Caco-2 (cell line): Measurements from ENCODE around the gene R3HDML. TPM values are rescaled to one million over a fixed set of nuclear protein-coding genes. Genes with fewer than 3 reads are reported as not detected.

ENCODE experiments used
- BruUV-seq: library from RNA; stranded (reverse); fragments of 400-500 nt; replicated peaks from 2 replicates; lab custom pipeline; 2021; lab: Mats Ljungman, UMichigan
- CTCF ChIA-PET: fragments of 300-600 bp; sonication (Branson Sonifier 250); formaldehyde crosslinking; loops from one replicate; lab custom pipeline; 2022; ENCODE audit warnings: antibody characterized with exemption; lab: Charles Lee
- POLR2A ChIA-PET: fragments of 300-600 bp; sonication (Branson Sonifier 250); formaldehyde crosslinking; loops from one replicate; lab custom pipeline; 2022; ENCODE audit warnings: antibody characterized with exemption; lab: Charles Lee
- DNase-seq, 2 experiments: peaks; one replicate each; pipeline versions ENCODE4 v3.0.0 to v3.0.0-alpha.2; 2020 to 2022
- H3K27me3 ChIP-seq: replicated peaks from 2 replicates; pipeline ENCODE4 v1.6.0; 2011; ENCODE audit warnings: low read length; ENCODE audit not compliant: control insufficient read depth, insufficient read depth
- H3K36me3 ChIP-seq: 2 replicates; pipeline ENCODE4 v1.5.1; 2011; ENCODE audit warnings: low read length; ENCODE audit not compliant: control insufficient read depth, insufficient read depth
- H3K4me1 ChIP-seq: fragments of 250-450 bp; sonication (Bioruptor Pico); 2 replicates; pipeline ENCODE4 v1.5.1; 2020; ENCODE audit warnings: mild to moderate bottlenecking
- H3K4me3 ChIP-seq: 2 replicates; pipeline ENCODE4 v1.5.1; 2011; ENCODE audit warnings: low read depth, mild to moderate bottlenecking, control low read depth, low read length
- H3K9me3 ChIP-seq: fragments of 250-450 bp; sonication (Bioruptor Pico); 2 replicates; pipeline ENCODE4 v1.5.1; 2020; ENCODE audit warnings: mild to moderate bottlenecking, moderate library complexity
- H3K27ac Mint-ChIP-seq: one replicate; pipeline ENCODE4 v1.8.0; 2022; ENCODE audit warnings: mixed read lengths; ENCODE audit not compliant: unreplicated experiment
- H3K27me3 Mint-ChIP-seq: one replicate; pipeline ENCODE4 v1.8.0; 2022; ENCODE audit warnings: mixed read lengths; ENCODE audit not compliant: insufficient read depth, unreplicated experiment
- H3K36me3 Mint-ChIP-seq: one replicate; pipeline ENCODE4 v1.8.0; 2022; ENCODE audit warnings: mild to moderate bottlenecking, mixed read lengths; ENCODE audit not compliant: insufficient read depth, unreplicated experiment
- H3K4me1 Mint-ChIP-seq: one replicate; pipeline ENCODE4 v1.8.0; 2022; ENCODE audit warnings: low read depth, mixed read lengths; ENCODE audit not compliant: unreplicated experiment
- H3K4me3 Mint-ChIP-seq: one replicate; pipeline ENCODE4 v1.8.0; 2022; ENCODE audit warnings: mild to moderate bottlenecking, moderate library complexity, mixed read lengths; ENCODE audit not compliant: unreplicated experiment
- H3K9me3 Mint-ChIP-seq: one replicate; pipeline ENCODE4 v1.8.0; 2022; ENCODE audit warnings: mixed read lengths; ENCODE audit not compliant: unreplicated experiment
- intact Hi-C: fragments of 100-400 bp; cut with micrococcal nuclease; formaldehyde crosslinking; loops from one replicate; pipeline ENCODE4 v1.10.0; 2022; ENCODE audit not compliant: unreplicated experiment
- total RNA-seq: library from RNA; stranded (reverse); gene quantifications from 2 replicates; pipeline ENCODE4 v1.2.3, GENCODE V29; 2022
- TF ChIP-seq, protein P1 (sequence below), 2 experiments: fragments of 200-600 bp in 1 of 2; IDR thresholded peaks; 1 replicate in 1 of 2; 2 replicates in 1 of 2; pipeline versions ENCODE4 v1.5.1 to v1.8.0; 2011 to 2022; ENCODE audit warnings: antibody characterized with exemption in 1 of 2, control low read depth in 1 of 2, inconsistent platforms in 1 of 2, low read depth in 1 of 2, low read length in 1 of 2, mild to moderate bottlenecking in 1 of 2, moderate library complexity in 1 of 2; ENCODE audit not compliant: insufficient read depth in 1 of 2, severe bottlenecking in 1 of 2, unreplicated experiment in 1 of 2

The R3HDML gene
- total RNA-seq, 1 experiment from 2014 or later = not detected

DNA sequence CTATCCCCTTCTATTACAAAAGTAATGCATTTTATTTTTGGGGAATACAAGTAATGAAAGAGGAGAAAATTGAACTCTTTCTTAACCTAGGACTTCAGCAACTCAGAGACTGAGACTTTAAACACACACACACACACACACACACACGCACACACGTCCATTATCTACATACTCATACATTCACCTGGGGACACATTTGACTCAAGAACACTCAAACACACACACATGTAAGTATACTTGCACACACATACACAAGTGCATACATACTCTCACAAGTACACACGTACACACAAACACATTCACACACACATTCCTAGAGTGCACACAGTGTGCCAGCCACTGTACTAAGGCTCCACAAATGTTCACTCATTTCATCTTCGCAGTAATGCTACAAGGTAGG is 2.1 kb upstream of the R3HDML start:
- Mint-ChIP-seq H3K27ac (no peak overlapping the region), H3K27me3 (no peaks in the 10 kb centered on the region), H3K4me1 (peaks cover 7% of the 10 kb centered on the region), H3K36me3 (no peaks in the 10 kb centered on the region), H3K9me3 (no peaks in the 10 kb centered on the region), H3K4me3 (no peak overlapping the region)
- ChIA-PET POLR2A (no interaction called here), CTCF (no interaction called here)
- Histone ChIP-seq H3K9me3 (no peaks in the 10 kb centered on the region), H3K4me1 (no peaks in the 10 kb centered on the region), H3K4me3 (no peak overlapping the region), H3K36me3 (no peaks in the 10 kb centered on the region), H3K27me3 (no peaks in the 10 kb centered on the region)
- no peak for DNase-seq
- no TSS peak for BruUV-seq
- TF ChIP-seq, protein P1, sequence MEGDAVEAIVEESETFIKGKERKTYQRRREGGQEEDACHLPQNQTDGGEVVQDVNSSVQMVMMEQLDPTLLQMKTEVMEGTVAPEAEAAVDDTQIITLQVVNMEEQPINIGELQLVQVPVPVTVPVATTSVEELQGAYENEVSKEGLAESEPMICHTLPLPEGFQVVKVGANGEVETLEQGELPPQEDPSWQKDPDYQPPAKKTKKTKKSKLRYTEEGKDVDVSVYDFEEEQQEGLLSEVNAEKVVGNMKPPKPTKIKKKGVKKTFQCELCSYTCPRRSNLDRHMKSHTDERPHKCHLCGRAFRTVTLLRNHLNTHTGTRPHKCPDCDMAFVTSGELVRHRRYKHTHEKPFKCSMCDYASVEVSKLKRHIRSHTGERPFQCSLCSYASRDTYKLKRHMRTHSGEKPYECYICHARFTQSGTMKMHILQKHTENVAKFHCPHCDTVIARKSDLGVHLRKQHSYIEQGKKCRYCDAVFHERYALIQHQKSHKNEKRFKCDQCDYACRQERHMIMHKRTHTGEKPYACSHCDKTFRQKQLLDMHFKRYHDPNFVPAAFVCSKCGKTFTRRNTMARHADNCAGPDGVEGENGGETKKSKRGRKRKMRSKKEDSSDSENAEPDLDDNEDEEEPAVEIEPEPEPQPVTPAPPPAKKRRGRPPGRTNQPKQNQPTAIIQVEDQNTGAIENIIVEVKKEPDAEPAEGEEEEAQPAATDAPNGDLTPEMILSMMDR (IDR thresholded peaks at IDR 0.05; ENCODE audit: insufficient read depth in 1 of 2, low read depth in 1 of 2, low read length in 1 of 2, severe bottlenecking in 1 of 2, unreplicated experiment in 1 of 2) = no peak
- intact Hi-C loops = no loop called here

DNA sequence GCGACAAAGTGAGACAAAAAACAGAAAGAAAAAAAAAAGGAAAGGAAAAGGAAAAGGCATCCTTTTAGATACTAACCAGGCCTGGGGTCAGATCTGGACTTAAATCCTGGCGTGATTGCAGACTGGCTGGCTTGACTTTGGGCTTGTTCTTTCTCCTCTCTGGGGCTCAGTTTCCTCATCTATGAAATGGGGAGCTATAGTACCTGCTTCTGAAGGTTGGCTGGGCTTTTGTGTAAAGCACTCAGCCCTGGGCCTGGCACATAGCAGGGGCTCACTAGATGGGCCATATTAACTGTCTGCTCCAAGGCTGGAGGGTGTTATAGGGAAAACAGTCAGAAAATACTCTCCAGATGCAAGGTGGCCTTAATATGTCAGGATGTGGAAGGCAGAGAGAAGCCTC is 1.2 kb upstream of the R3HDML start:
- no peaks in the 10 kb centered on the region for H3K27me3 ChIP-seq
- H3K36me3 ChIP-seq = no peaks in the 10 kb centered on the region
- intact Hi-C loops = no loop called here
- H3K27ac Mint-ChIP-seq = no peak overlapping the region
- no peak overlapping the region for H3K4me3 ChIP-seq
- no peaks in the 10 kb centered on the region for H3K9me3 Mint-ChIP-seq
- no peak for DNase-seq
- no TSS peak for BruUV-seq
- no peaks in the 10 kb centered on the region for H3K27me3 Mint-ChIP-seq
- peaks cover 7% of the 10 kb centered on the region for H3K4me1 Mint-ChIP-seq
- H3K4me1 ChIP-seq = no peaks in the 10 kb centered on the region
- ChIA-PET CTCF (no interaction called here), POLR2A (interaction anchor here (0.7 kb wide), 1 partner anchor 111 kb away, joined by 3 read pairs; no protein-coding TSS in a partner anchor)
- TF ChIP-seq, protein P1 (IDR thresholded peaks at IDR 0.05; ENCODE audit: insufficient read depth in 1 of 2, low read depth in 1 of 2, low read length in 1 of 2, severe bottlenecking in 1 of 2, unreplicated experiment in 1 of 2) = no peak
- no peaks in the 10 kb centered on the region for H3K36me3 Mint-ChIP-seq
- H3K9me3 ChIP-seq = no peaks in the 10 kb centered on the region
- no peak overlapping the region for H3K4me3 Mint-ChIP-seq

DNA sequence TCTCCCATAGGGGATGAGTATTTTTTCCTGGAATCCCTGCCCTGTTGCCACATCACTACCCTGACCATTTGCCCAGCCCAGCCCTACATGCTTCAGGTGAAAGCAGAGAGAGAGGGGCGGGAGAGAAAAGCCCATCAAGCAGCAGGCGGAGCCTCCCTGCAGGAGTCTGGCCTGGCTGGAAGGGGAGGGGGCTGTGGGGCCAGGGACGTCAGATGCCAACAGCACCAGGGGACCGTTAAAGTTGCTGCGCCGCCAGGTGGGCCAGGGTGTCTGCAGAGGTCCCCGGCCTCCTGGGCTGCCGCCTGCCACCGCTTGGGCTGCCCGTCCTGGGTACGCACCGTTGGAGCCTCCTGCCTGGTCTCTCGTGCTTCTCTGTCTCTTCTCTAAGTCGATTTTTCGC is 757 bp upstream of the R3HDML start:
- H3K27me3 ChIP-seq = no peaks in the 10 kb centered on the region
- H3K36me3 Mint-ChIP-seq = no peaks in the 10 kb centered on the region
- peaks cover 7% of the 10 kb centered on the region for H3K4me1 Mint-ChIP-seq
- no peaks in the 10 kb centered on the region for H3K27me3 Mint-ChIP-seq
- TF ChIP-seq, protein P1 (IDR thresholded peaks at IDR 0.05; ENCODE audit: insufficient read depth in 1 of 2, low read depth in 1 of 2, low read length in 1 of 2, severe bottlenecking in 1 of 2, unreplicated experiment in 1 of 2) = no peak
- intact Hi-C loops = no loop called here
- no peaks in the 10 kb centered on the region for H3K36me3 ChIP-seq
- ChIA-PET CTCF (no interaction called here), POLR2A (no interaction called here)
- no TSS peak for BruUV-seq
- H3K4me3 ChIP-seq = no peak overlapping the region
- H3K4me3 Mint-ChIP-seq = no peak overlapping the region
- H3K4me1 ChIP-seq = no peaks in the 10 kb centered on the region
- no peak overlapping the region for H3K27ac Mint-ChIP-seq
- H3K9me3 ChIP-seq = no peaks in the 10 kb centered on the region
- DNase-seq = peak in 1 of 2 experiments; percentile 70
- H3K9me3 Mint-ChIP-seq = no peaks in the 10 kb centered on the region
